ENCODE measurements around the gene RAB11FIP5. TPM values are rescaled to one million over a fixed set of nuclear protein-coding genes. Genes with fewer than 3 reads are reported as not detected.

Gene RAB11FIP5
- total RNA-seq, 1 donor = 4.3 TPM

- no peak for DNase-seq (ENCODE audit: low read depth in 2 of 3, low spot score in 2 of 3)
These were observed 77.9 kb downstream of the RAB11FIP5 start for GRCh38 chr2:73034661-73035375.

- DNase-seq (ENCODE audit: low read depth in 2 of 3, low spot score in 2 of 3) = no peak
These were observed 78.9 kb downstream of the RAB11FIP5 start for GRCh38 chr2:73033766-73034381.

- DNase-seq (ENCODE audit: low read depth in 2 of 3, low spot score in 2 of 3) = no peak
These were observed 79.5 kb downstream of the RAB11FIP5 start for GRCh38 chr2:73033142-73033765.

- DNase-seq (ENCODE audit: low read depth in 2 of 3, low spot score in 2 of 3) = no peak
These were observed 80.0 kb downstream of the RAB11FIP5 start for GRCh38 chr2:73032702-73033097.

- no peak for DNase-seq (ENCODE audit: low read depth in 2 of 3, low spot score in 2 of 3)
These were observed 80.7 kb downstream of the RAB11FIP5 start for GRCh38 chr2:73031725-73032701.

- DNase-seq (ENCODE audit: low read depth in 2 of 3, low spot score in 2 of 3) = no peak
These were observed 81.6 kb downstream of the RAB11FIP5 start for GRCh38 chr2:73031095-73031678.

GRCh38 chr2:73028841-73029240 is 83.9 kb downstream of the RAB11FIP5 start:
- no peak for DNase-seq (ENCODE audit: low read depth in 2 of 3, low spot score in 2 of 3)

GRCh38 chr2:73027340-73027739 is 85.4 kb downstream of the RAB11FIP5 start:
- DNase-seq (ENCODE audit: low read depth in 2 of 3, low spot score in 2 of 3) = no peak

- DNase-seq (ENCODE audit: low read depth in 2 of 3, low spot score in 2 of 3) = no peak
These were observed 89.3 kb downstream of the RAB11FIP5 start for GRCh38 chr2:73023497-73023896.

Other genes with a start within 250 kb of the RAB11FIP5 start
- 0.54 TPM for gene SPR, start 225.5 kb downstream of the RAB11FIP5 start, total RNA-seq
- under 0.01 TPM for gene EMX1, start 195.4 kb downstream of the RAB11FIP5 start, total RNA-seq
- 28.8 TPM for gene SFXN5, start 41.2 kb downstream of the RAB11FIP5 start, total RNA-seq
- not detected for gene NOTO, start 89.6 kb upstream of the RAB11FIP5 start, total RNA-seq
- 23.7 TPM for gene SMYD5, start 101.3 kb upstream of the RAB11FIP5 start, total RNA-seq
- gene PRADC1, start 120.3 kb upstream of the RAB11FIP5 start, total RNA-seq = 12.1 TPM
- 211 TPM for gene CCT7, start 121.4 kb upstream of the RAB11FIP5 start, total RNA-seq
- gene FBXO41, start 171.5 kb upstream of the RAB11FIP5 start, total RNA-seq = 10.5 TPM
- 0.54 TPM for gene EGR4, start 180.6 kb upstream of the RAB11FIP5 start, total RNA-seq

All from hematopoietic multipotent progenitor cell (in vitro differentiated cells).